A673 (cell line): ENCODE measurements around the gene TSPAN10. TPM values are rescaled to one million over a fixed set of nuclear protein-coding genes. Genes with fewer than 3 reads are reported as not detected.

Source experiments
- BruUV-seq: library from RNA; stranded (reverse); fragments of 400-500 nt; replicated peaks from 2 replicates; lab custom pipeline; 2021; lab: Mats Ljungman, UMichigan
- CTCF ChIA-PET: fragments of 300-600 bp; sonication (Branson Sonifier 250); formaldehyde crosslinking; loops from one replicate; lab custom pipeline; 2022; ENCODE audit warnings: antibody characterized with exemption; lab: Charles Lee
- POLR2A ChIA-PET: fragments of 300-600 bp; sonication (Branson Sonifier 250); formaldehyde crosslinking; loops from one replicate; lab custom pipeline; 2022; ENCODE audit warnings: antibody characterized with exemption; ENCODE audit not compliant: low non-redundant PET; lab: Charles Lee
- DNase-seq: peaks from one replicate; pipeline ENCODE4 v3.0.0-alpha.2; 2015; ENCODE audit warnings: low spot score
- H3K27ac ChIP-seq: fragments of 200-600 bp; sonication (generic); 2 replicates; pipeline ENCODE4 v1.5.1; 2016; ENCODE audit warnings: mixed run types, low read depth, mild to moderate bottlenecking, mixed read lengths, antibody characterized with exemption, low read length; ENCODE audit not compliant: poor library complexity, severe bottlenecking
- H3K27me3 ChIP-seq: fragments of 200-600 bp; sonication (generic); replicated peaks from 2 replicates; pipeline ENCODE4 v1.6.1; 2017; ENCODE audit warnings: mixed run types, low read depth, mild to moderate bottlenecking, mixed read lengths, antibody characterized with exemption, low read length; ENCODE audit not compliant: insufficient read depth, poor library complexity
- H3K36me3 ChIP-seq: fragments of 200-600 bp; sonication (generic); 2 replicates; pipeline ENCODE4 v1.6.1; 2016; ENCODE audit warnings: mixed run types, mild to moderate bottlenecking, mixed read lengths, antibody characterized with exemption, low read length; ENCODE audit not compliant: insufficient read depth, poor library complexity, severe bottlenecking
- H3K4me1 ChIP-seq: fragments of 200-600 bp; sonication (generic); 2 replicates; pipeline ENCODE4 v1.6.1; 2017; ENCODE audit warnings: mixed run types, mild to moderate bottlenecking, mixed read lengths, antibody characterized with exemption, low read length; ENCODE audit not compliant: insufficient read depth, poor library complexity, severe bottlenecking
- H3K4me3 ChIP-seq: fragments of 200-600 bp; sonication (generic); 2 replicates; pipeline ENCODE4 v1.5.1; 2016; ENCODE audit warnings: low read depth, mixed run types, mild to moderate bottlenecking, mixed read lengths, low read length; ENCODE audit not compliant: poor library complexity, severe bottlenecking
- H3K9me3 ChIP-seq: fragments of 200-600 bp; sonication (generic); 2 replicates; pipeline ENCODE4 v1.6.1; 2016; ENCODE audit warnings: mixed run types, low read depth, mild to moderate bottlenecking, mixed read lengths, antibody characterized with exemption, low read length; ENCODE audit not compliant: poor library complexity, severe bottlenecking
- EZH2 ChIP-seq: fragments of 200-600 bp; sonication (generic); IDR thresholded peaks from 2 replicates; pipeline ENCODE4 v1.6.1; 2017; ENCODE audit warnings: borderline replicate concordance, low read depth, mild to moderate bottlenecking, mixed read lengths, antibody characterized with exemption, low read length; ENCODE audit not compliant: poor library complexity, severe bottlenecking
- intact Hi-C: fragments of 100-400 bp; cut with micrococcal nuclease; formaldehyde crosslinking; loops from one replicate; pipeline ENCODE4 v1.10.0; 2022; ENCODE audit not compliant: unreplicated experiment
- total RNA-seq: library from RNA; stranded (reverse); gene quantifications from 2 replicates; pipeline ENCODE4 v1.2.3, GENCODE V29; 2021
- TF ChIP-seq, protein P1 (sequence below): fragments of 300-800, 200-600 bp; sonication (generic); conservative IDR thresholded peaks from 2 replicates; pipeline ENCODE4 v1.5.1; 2017; ENCODE audit warnings: low read depth, mild to moderate bottlenecking, antibody characterized with exemption, low read length, moderate library complexity, mixed read lengths

The TSPAN10 gene
- total RNA-seq, 1 experiment from 2014 or later: 1.1 TPM

GRCh38 chr17:81621494-81622130 lies 15.4 kb upstream of the TSPAN10 start:
- BruUV-seq: no TSS peak
- ChIA-PET CTCF (no interaction called here), POLR2A (no interaction called here)
- no peaks in the 10 kb centered on the region for H3K27me3 ChIP-seq
- no peak overlapping the region for H3K27ac ChIP-seq
- intact Hi-C loops: no loop called here
- H3K9me3 ChIP-seq: no peaks in the 10 kb centered on the region
- no peak overlapping the region for H3K4me3 ChIP-seq
- peaks cover 77% of the 10 kb centered on the region for H3K36me3 ChIP-seq
- no peaks in the 10 kb centered on the region for H3K4me1 ChIP-seq
- TF ChIP-seq EZH2: no peak
- DNase-seq: no peak

DNA sequence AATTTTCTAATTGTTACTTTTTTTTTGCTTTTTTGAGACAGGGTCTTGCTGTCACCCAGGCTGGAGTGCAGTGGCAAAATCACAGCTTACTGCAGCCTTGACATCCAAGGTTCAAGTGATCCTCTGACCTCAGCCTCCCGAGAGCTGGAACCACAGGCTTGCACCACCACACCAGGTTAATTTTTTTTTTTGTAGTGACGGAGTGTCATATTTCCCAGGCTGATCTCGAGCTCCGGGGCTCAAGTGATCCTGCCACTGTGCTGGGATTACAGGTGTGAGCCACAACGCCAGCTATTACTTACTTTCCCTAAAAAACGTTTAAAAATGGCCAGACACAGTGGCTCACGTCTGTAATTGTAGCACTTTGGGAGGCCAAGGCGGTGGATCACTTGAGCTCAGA lies 6.7 kb upstream of the TSPAN10 start:
- no peak for DNase-seq
- BruUV-seq: no TSS peak
- intact Hi-C loops: no loop called here
- H3K27me3 ChIP-seq: no peaks in the 10 kb centered on the region
- TF ChIP-seq, protein P1, sequence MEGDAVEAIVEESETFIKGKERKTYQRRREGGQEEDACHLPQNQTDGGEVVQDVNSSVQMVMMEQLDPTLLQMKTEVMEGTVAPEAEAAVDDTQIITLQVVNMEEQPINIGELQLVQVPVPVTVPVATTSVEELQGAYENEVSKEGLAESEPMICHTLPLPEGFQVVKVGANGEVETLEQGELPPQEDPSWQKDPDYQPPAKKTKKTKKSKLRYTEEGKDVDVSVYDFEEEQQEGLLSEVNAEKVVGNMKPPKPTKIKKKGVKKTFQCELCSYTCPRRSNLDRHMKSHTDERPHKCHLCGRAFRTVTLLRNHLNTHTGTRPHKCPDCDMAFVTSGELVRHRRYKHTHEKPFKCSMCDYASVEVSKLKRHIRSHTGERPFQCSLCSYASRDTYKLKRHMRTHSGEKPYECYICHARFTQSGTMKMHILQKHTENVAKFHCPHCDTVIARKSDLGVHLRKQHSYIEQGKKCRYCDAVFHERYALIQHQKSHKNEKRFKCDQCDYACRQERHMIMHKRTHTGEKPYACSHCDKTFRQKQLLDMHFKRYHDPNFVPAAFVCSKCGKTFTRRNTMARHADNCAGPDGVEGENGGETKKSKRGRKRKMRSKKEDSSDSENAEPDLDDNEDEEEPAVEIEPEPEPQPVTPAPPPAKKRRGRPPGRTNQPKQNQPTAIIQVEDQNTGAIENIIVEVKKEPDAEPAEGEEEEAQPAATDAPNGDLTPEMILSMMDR: no peak
- TF ChIP-seq EZH2: no peak
- ChIA-PET POLR2A (no interaction called here), CTCF (no interaction called here)
- H3K36me3 ChIP-seq: peaks cover 48% of the 10 kb centered on the region
- H3K27ac ChIP-seq: no peak overlapping the region
- H3K4me3 ChIP-seq: no peak overlapping the region
- H3K4me1 ChIP-seq: peaks cover 7% of the 10 kb centered on the region
- H3K9me3 ChIP-seq: no peaks in the 10 kb centered on the region

GRCh38 chr17:81631482-81631881 lies 5.5 kb upstream of the TSPAN10 start:
- no peaks in the 10 kb centered on the region for H3K9me3 ChIP-seq
- H3K27ac ChIP-seq: no peak overlapping the region
- no peaks in the 10 kb centered on the region for H3K27me3 ChIP-seq
- ChIA-PET POLR2A (interaction anchor here (0.6 kb wide), 2 partner anchors 19 to 58 kb away, joined by 3 to 5 read pairs; no protein-coding TSS in a partner anchor), CTCF (no interaction called here)
- peaks cover 13% of the 10 kb centered on the region for H3K4me1 ChIP-seq
- no peak for TF ChIP-seq EZH2
- TF ChIP-seq, protein P1: no peak
- DNase-seq: no peak
- no TSS peak for BruUV-seq
- intact Hi-C loops: no loop called here
- H3K4me3 ChIP-seq: no peak overlapping the region
- H3K36me3 ChIP-seq: peaks cover 37% of the 10 kb centered on the region

DNA sequence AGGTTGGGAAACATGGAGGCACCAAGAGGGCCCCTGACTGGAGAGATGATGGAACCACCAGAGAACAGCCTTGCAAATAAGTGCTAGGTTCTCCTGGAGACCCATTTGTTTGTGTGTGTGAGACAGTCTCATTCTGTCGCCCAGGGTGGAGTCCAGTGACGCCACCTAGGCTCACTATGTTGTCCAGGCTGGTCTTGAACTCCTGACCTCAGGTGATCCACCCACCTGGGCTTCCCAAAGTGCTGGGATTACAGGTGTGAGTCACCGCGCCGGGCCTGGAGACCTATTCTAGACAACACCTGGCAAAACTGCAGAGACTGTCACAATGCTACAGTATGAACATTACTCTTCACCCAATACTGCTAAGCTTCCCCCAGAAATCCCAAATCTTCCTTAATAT lies 1.6 kb upstream of the TSPAN10 start:
- ChIA-PET POLR2A (no interaction called here), CTCF (no interaction called here)
- H3K27ac ChIP-seq: peak overlapping the region; percentile 94
- no peaks in the 10 kb centered on the region for H3K27me3 ChIP-seq
- H3K9me3 ChIP-seq: no peaks in the 10 kb centered on the region
- DNase-seq: no peak
- peaks cover 18% of the 10 kb centered on the region for H3K4me1 ChIP-seq
- no peak for TF ChIP-seq EZH2
- TF ChIP-seq, protein P1: no peak
- peaks cover 5% of the 10 kb centered on the region for H3K36me3 ChIP-seq
- H3K4me3 ChIP-seq: peak overlapping the region; percentile 89
- TSS peak; percentile 70 for BruUV-seq
- intact Hi-C loops: no loop called here
